HCT116 (cell line): ENCODE results near the gene CABLES1. TPM values are rescaled to one million over a fixed set of nuclear protein-coding genes. Genes with fewer than 3 reads are reported as not detected.

Source experiments
- ATAC-seq: fragments of 200-7000 bp; cut with Tn5 transposase; 2 replicates; pipeline ENCODE4 v1.9.1; 2020; ENCODE audit warnings: mild to moderate bottlenecking, moderate library complexity
- BruUV-seq: library from RNA; stranded (reverse); fragments of 400-500 nt; replicated peaks from 2 replicates; lab custom pipeline; 2021; lab: Mats Ljungman, UMichigan
- CTCF ChIA-PET: fragments of 300-600 bp; sonication (Branson Sonifier 250); formaldehyde crosslinking; loops from one replicate; lab custom pipeline; 2021; ENCODE audit warnings: antibody characterized with exemption; lab: Charles Lee
- POLR2A ChIA-PET: fragments of 300-600, 350-600 bp; sonication (Branson Sonifier 250); formaldehyde crosslinking; loops from one replicate; lab custom pipeline; 2021; ENCODE audit warnings: antibody characterized with exemption; lab: Charles Lee
- RAD21 ChIA-PET, 2 experiments: fragments of 300-600 bp; sonication (Branson Sonifier 250); formaldehyde crosslinking; loops; one replicate each; lab custom pipeline; 2023; ENCODE audit warnings: low total read pairs in 2 of 2; ENCODE audit not compliant: uncharacterized antibody in 2 of 2, unreplicated experiment in 2 of 2, low non-redundant PET in 1 of 2; lab: Charles Lee
- DNase-seq: peaks from one replicate; pipeline ENCODE4 v3.0.0-alpha.2; 2010; ENCODE audit warnings: low read depth, low spot score
- H2AFZ ChIP-seq: fragments of 200-600 bp; shearing (Covaris generic), sonication (generic); 2 replicates; pipeline ENCODE4 v1.6.1; 2017; ENCODE audit warnings: low read depth, mixed run types, mixed read lengths, antibody characterized with exemption, low read length; ENCODE audit not compliant: poor library complexity, severe bottlenecking
- H3K27ac ChIP-seq: 2 replicates; pipeline ENCODE4 v1.5.1; 2012; ENCODE audit warnings: low read depth, low read length
- H3K27me3 ChIP-seq: fragments of 200-600 bp; sonication (generic); 2 replicates; pipeline ENCODE4 v1.6.1; 2016; ENCODE audit warnings: mixed run types, low read length, mixed read lengths; ENCODE audit not compliant: insufficient read depth
- H3K36me3 ChIP-seq, 2 experiments: fragments of 200-500 bp in 1 of 2; fragments of 200-600 bp in 1 of 2; sonication (Bioruptor generic) in 1 of 2; sonication (generic) in 1 of 2; 2 replicates each; pipeline versions ENCODE4 v1.5.1 to v1.6.1; 2014 to 2016; ENCODE audit warnings: low read length in 2 of 2, inconsistent platforms in 1 of 2, mixed read lengths in 1 of 2, mixed run types in 1 of 2; ENCODE audit not compliant: insufficient read depth in 2 of 2, control insufficient read depth in 1 of 2
- H3K4me1 ChIP-seq, 2 experiments: fragments of 200-600 bp in 1 of 2; sonication (generic) in 1 of 2; 2 replicates each; pipeline versions ENCODE4 v1.5.1 to v1.6.1; 2012 to 2017; ENCODE audit warnings: low read length in 2 of 2, inconsistent platforms in 1 of 2, mild to moderate bottlenecking in 1 of 2, mixed read lengths in 1 of 2, mixed run types in 1 of 2, moderate library complexity in 1 of 2; ENCODE audit not compliant: insufficient read depth in 2 of 2, control insufficient read depth in 1 of 2
- H3K4me2 ChIP-seq: fragments of 200-600 bp; sonication (generic); 2 replicates; pipeline ENCODE4 v1.6.1; 2017; ENCODE audit warnings: mixed run types, low read length, mixed read lengths
- H3K4me3 ChIP-seq, 2 experiments: fragments of 200-600 bp in 1 of 2; sonication (generic) in 1 of 2; replicated peaks in 1 of 2; 2 replicates each; pipeline ENCODE4 v1.5.1; 2011 to 2016; ENCODE audit warnings: low read length in 2 of 2, control low read depth in 1 of 2, low read depth in 1 of 2, mild to moderate bottlenecking in 1 of 2, mixed read lengths in 1 of 2, mixed run types in 1 of 2
- H3K79me2 ChIP-seq: fragments of 200-600 bp; sonication (generic); 2 replicates; pipeline ENCODE4 v1.6.1; 2017; ENCODE audit warnings: mild to moderate bottlenecking, mixed run types, low read length, moderate library complexity, mixed read lengths; ENCODE audit not compliant: insufficient read depth
- H3K9ac ChIP-seq: fragments of 200-600 bp; sonication (generic); 2 replicates; pipeline ENCODE4 v1.6.1; 2016; ENCODE audit warnings: low read length, mixed read lengths
- H3K9me2 ChIP-seq: fragments of 200-600 bp; sonication (generic), shearing (Covaris generic); 2 replicates; pipeline ENCODE4 v1.6.1; 2017; ENCODE audit warnings: mixed run types, mild to moderate bottlenecking, moderate library complexity; ENCODE audit not compliant: insufficient read depth
- H3K9me3 ChIP-seq, 2 experiments: fragments of 200-500 bp in 1 of 2; fragments of 200-600 bp in 1 of 2; sonication (Bioruptor generic) in 1 of 2; sonication (generic) in 1 of 2; 2 replicates each; pipeline ENCODE4 v1.6.1; 2014 to 2017; ENCODE audit warnings: low read length in 2 of 2, mixed read lengths in 2 of 2, inconsistent platforms in 1 of 2, low read depth in 1 of 2, mild to moderate bottlenecking in 1 of 2, mixed run types in 1 of 2, moderate library complexity in 1 of 2; ENCODE audit not compliant: control insufficient read depth in 1 of 2, insufficient read depth in 1 of 2
- H4K20me1 ChIP-seq: fragments of 200-600 bp; sonication (generic), shearing (Covaris generic); 2 replicates; pipeline ENCODE4 v1.6.1; 2017; ENCODE audit warnings: mixed run types, mild to moderate bottlenecking, moderate library complexity; ENCODE audit not compliant: insufficient read depth
- CEBPB ChIP-seq: IDR thresholded peaks from 2 replicates; pipeline ENCODE4 v1.6.1; 2012; ENCODE audit warnings: low read depth
- EGR1 ChIP-seq: IDR thresholded peaks from 2 replicates; pipeline ENCODE4 v1.6.1; 2012; ENCODE audit warnings: low read depth
- EZH2 ChIP-seq: fragments of 200-600 bp; sonication (generic); IDR thresholded peaks from 2 replicates; pipeline ENCODE4 v1.6.1; 2017; ENCODE audit warnings: antibody characterized with exemption, mixed run types
- EZH2phosphoT487 ChIP-seq: fragments of 200-600 bp; IDR thresholded peaks from 2 replicates; pipeline ENCODE4 v1.6.1; 2018; ENCODE audit warnings: antibody characterized with exemption, borderline replicate concordance
- JUND ChIP-seq: IDR thresholded peaks from 2 replicates; pipeline ENCODE4 v1.6.1; 2012
- POLR2A ChIP-seq: IDR thresholded peaks from 2 replicates; pipeline ENCODE4 v1.7.0; 2011; ENCODE audit warnings: borderline replicate concordance; ENCODE audit not compliant: insufficient read depth, insufficient read length; ENCODE audit errors: extremely low read depth
- POLR2AphosphoS5 ChIP-seq: IDR thresholded peaks from 2 replicates; pipeline ENCODE4 v1.6.1; 2011; ENCODE audit warnings: mild to moderate bottlenecking, low read depth, low read length, moderate library complexity
- SIN3A ChIP-seq: IDR thresholded peaks from 2 replicates; pipeline ENCODE4 v1.6.1; 2012; ENCODE audit warnings: low read depth
- SP1 ChIP-seq: IDR thresholded peaks from 2 replicates; pipeline ENCODE4 v1.6.1; 2012; ENCODE audit warnings: low read depth
- SRF ChIP-seq: IDR thresholded peaks from 2 replicates; pipeline ENCODE4 v1.6.1; 2012; ENCODE audit warnings: low read depth
- TCF7L2 ChIP-seq: IDR thresholded peaks from 2 replicates; pipeline ENCODE4 v1.7.0; 2011; ENCODE audit warnings: borderline replicate concordance, inconsistent platforms; ENCODE audit not compliant: insufficient read depth, insufficient read length; ENCODE audit errors: extremely low read depth
- YY1 ChIP-seq: IDR thresholded peaks from 2 replicates; pipeline ENCODE4 v1.6.1; 2011; ENCODE audit warnings: low read length, low read depth, moderate library complexity, mild to moderate bottlenecking; ENCODE audit not compliant: insufficient replicate concordance; ENCODE audit errors: extremely low read depth
- ZFX ChIP-seq: fragments of 450-650 bp; IDR thresholded peaks from 2 replicates; pipeline ENCODE4 v1.6.1; 2017
- intact Hi-C: fragments of 100-400 bp; cut with micrococcal nuclease; formaldehyde crosslinking; loops from 2 replicates; pipeline ENCODE4 v1.10.0; 2022
- total RNA-seq: library from RNA; stranded (reverse); gene quantifications from one replicate; pipeline ENCODE4 v1.2.1, GENCODE V29; 2021; ENCODE audit not compliant: unreplicated experiment
- TF ChIP-seq, protein P1 (sequence below): IDR thresholded peaks from 2 replicates; pipeline ENCODE4 v1.6.1; 2012
- TF ChIP-seq, protein P2 (sequence below), 3 experiments: fragments of 200-600 bp in 1 of 3; sonication (generic) in 1 of 3; IDR thresholded peaks in 2 of 3; conservative IDR thresholded peaks in 1 of 3; 2 replicates each; pipeline ENCODE4 v1.5.1; 2012 to 2017; ENCODE audit warnings: low read depth in 2 of 3, low read length in 2 of 3, antibody characterized with exemption in 1 of 3, borderline replicate concordance in 1 of 3, control low read depth in 1 of 3, mild to moderate bottlenecking in 1 of 3, mixed read lengths in 1 of 3, mixed run types in 1 of 3, moderate library complexity in 1 of 3; ENCODE audit not compliant: insufficient read depth in 1 of 3
- TF ChIP-seq, protein P3 (sequence below): IDR thresholded peaks from 2 replicates; pipeline ENCODE4 v1.6.1; 2011; ENCODE audit warnings: mild to moderate bottlenecking, low read length, moderate library complexity; ENCODE audit not compliant: insufficient replicate concordance; ENCODE audit errors: extremely low read depth
- TF ChIP-seq, protein P4 (sequence below): IDR thresholded peaks from 2 replicates; pipeline ENCODE4 v1.6.1; 2012; ENCODE audit warnings: low read depth

CABLES1 gene
- total RNA-seq, 1 experiment from 2014 or later = 7.7 TPM

DNA sequence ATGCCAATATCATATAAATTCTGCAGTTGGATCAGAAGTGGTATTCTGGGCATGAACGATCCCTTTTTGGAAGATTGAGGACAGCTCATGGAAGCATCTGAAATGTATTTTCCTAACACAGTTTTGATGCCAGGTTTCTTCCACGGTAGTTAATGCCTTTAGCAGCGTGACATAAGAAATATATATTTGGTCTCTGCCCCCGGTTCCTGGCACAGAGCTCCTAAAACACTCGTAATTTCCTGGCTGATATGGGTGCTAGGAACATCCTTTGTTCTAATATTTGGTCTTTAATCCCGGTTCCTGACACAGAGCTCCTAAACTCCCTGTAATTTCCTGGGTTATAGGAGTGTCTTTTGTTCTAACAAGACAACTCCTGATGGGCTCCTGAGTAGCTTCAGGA, 8.2 kb upstream of the CABLES1 start:
- ATAC-seq = no peak
- CTCF ChIA-PET = interaction anchor here (0.8 to 1.2 kb wide), 2 partner anchors 96 to 285 kb away, joined by 3 to 4 read pairs; no protein-coding TSS in a partner anchor
- intact Hi-C loops = no loop called here
- Histone ChIP-seq H4K20me1 (no peaks in the 10 kb centered on the region), H3K79me2 (no peaks in the 10 kb centered on the region), H2AFZ (no peak overlapping the region), H3K9me3 (no peaks in the 10 kb centered on the region), H3K9ac (no peak overlapping the region), H3K4me1 (peaks cover 0 to 6% of the 10 kb centered on the region in 2 experiments; a peak in 1 of 4 replicates), H3K27ac (no peak overlapping the region), H3K36me3 (no peaks in the 10 kb centered on the region), H3K9me2 (no peaks in the 10 kb centered on the region), H3K4me3 (no peak overlapping the region), H3K27me3 (no peaks in the 10 kb centered on the region), H3K4me2 (no peak overlapping the region)
- TF ChIP-seq EZH2phosphoT487 (no peak), SP1 (no peak), SRF (no peak), POLR2A (no peak), POLR2AphosphoS5 (no peak), EZH2 (no peak), CEBPB (no peak), TCF7L2 (no peak), SIN3A (no peak), JUND (no peak), EGR1 (no peak), ZFX (no peak), YY1 (no peak)
- TF ChIP-seq, protein P1, sequence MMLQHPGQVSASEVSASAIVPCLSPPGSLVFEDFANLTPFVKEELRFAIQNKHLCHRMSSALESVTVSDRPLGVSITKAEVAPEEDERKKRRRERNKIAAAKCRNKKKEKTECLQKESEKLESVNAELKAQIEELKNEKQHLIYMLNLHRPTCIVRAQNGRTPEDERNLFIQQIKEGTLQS = no peak
- TF ChIP-seq, protein P2, sequence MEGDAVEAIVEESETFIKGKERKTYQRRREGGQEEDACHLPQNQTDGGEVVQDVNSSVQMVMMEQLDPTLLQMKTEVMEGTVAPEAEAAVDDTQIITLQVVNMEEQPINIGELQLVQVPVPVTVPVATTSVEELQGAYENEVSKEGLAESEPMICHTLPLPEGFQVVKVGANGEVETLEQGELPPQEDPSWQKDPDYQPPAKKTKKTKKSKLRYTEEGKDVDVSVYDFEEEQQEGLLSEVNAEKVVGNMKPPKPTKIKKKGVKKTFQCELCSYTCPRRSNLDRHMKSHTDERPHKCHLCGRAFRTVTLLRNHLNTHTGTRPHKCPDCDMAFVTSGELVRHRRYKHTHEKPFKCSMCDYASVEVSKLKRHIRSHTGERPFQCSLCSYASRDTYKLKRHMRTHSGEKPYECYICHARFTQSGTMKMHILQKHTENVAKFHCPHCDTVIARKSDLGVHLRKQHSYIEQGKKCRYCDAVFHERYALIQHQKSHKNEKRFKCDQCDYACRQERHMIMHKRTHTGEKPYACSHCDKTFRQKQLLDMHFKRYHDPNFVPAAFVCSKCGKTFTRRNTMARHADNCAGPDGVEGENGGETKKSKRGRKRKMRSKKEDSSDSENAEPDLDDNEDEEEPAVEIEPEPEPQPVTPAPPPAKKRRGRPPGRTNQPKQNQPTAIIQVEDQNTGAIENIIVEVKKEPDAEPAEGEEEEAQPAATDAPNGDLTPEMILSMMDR (IDR thresholded peaks at IDR 0.05 in 2 of 3, conservative IDR thresholded peaks at IDR 0.05 in 1 of 3; ENCODE audit: borderline replicate concordance in 1 of 3, insufficient read depth in 1 of 3, low read depth in 2 of 3, low read length in 2 of 3) = no peak
- TF ChIP-seq, protein P3, sequence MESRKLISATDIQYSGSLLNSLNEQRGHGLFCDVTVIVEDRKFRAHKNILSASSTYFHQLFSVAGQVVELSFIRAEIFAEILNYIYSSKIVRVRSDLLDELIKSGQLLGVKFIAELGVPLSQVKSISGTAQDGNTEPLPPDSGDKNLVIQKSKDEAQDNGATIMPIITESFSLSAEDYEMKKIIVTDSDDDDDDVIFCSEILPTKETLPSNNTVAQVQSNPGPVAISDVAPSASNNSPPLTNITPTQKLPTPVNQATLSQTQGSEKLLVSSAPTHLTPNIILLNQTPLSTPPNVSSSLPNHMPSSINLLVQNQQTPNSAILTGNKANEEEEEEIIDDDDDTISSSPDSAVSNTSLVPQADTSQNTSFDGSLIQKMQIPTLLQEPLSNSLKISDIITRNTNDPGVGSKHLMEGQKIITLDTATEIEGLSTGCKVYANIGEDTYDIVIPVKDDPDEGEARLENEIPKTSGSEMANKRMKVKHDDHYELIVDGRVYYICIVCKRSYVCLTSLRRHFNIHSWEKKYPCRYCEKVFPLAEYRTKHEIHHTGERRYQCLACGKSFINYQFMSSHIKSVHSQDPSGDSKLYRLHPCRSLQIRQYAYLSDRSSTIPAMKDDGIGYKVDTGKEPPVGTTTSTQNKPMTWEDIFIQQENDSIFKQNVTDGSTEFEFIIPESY = no peak
- TF ChIP-seq, protein P4, sequence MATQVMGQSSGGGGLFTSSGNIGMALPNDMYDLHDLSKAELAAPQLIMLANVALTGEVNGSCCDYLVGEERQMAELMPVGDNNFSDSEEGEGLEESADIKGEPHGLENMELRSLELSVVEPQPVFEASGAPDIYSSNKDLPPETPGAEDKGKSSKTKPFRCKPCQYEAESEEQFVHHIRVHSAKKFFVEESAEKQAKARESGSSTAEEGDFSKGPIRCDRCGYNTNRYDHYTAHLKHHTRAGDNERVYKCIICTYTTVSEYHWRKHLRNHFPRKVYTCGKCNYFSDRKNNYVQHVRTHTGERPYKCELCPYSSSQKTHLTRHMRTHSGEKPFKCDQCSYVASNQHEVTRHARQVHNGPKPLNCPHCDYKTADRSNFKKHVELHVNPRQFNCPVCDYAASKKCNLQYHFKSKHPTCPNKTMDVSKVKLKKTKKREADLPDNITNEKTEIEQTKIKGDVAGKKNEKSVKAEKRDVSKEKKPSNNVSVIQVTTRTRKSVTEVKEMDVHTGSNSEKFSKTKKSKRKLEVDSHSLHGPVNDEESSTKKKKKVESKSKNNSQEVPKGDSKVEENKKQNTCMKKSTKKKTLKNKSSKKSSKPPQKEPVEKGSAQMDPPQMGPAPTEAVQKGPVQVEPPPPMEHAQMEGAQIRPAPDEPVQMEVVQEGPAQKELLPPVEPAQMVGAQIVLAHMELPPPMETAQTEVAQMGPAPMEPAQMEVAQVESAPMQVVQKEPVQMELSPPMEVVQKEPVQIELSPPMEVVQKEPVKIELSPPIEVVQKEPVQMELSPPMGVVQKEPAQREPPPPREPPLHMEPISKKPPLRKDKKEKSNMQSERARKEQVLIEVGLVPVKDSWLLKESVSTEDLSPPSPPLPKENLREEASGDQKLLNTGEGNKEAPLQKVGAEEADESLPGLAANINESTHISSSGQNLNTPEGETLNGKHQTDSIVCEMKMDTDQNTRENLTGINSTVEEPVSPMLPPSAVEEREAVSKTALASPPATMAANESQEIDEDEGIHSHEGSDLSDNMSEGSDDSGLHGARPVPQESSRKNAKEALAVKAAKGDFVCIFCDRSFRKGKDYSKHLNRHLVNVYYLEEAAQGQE = no peak
- no peak for DNase-seq
- BruUV-seq = no TSS peak
- POLR2A ChIA-PET = no interaction called here
- RAD21 ChIA-PET = no interaction called here
